Ishikawa (cell line): ENCODE measurements around the gene CLSTN2.

Experiments used
- CEBPB ChIP-seq: IDR thresholded peaks from 2 replicates; pipeline ENCODE4 v1.6.1; 2012
- RAD21 ChIP-seq: IDR thresholded peaks from 2 replicates; pipeline ENCODE4 v1.6.1; 2012; ENCODE audit warnings: low read depth
- REST ChIP-seq: IDR thresholded peaks from 2 replicates; pipeline ENCODE4 v1.6.1; 2012; ENCODE audit warnings: low read depth, mild to moderate bottlenecking

- TF ChIP-seq RAD21 (no peak), CEBPB (no peak), REST (no peak)
Observed at GRCh38 chr3:140439527-140439926, 504.5 kb downstream of the CLSTN2 start.
